Mammary epithelial cell (primary cell): ENCODE results near the gene SOX1.

Source experiments
- EZH2 ChIP-seq: IDR thresholded peaks from 2 replicates; pipeline ENCODE4 v1.6.1; 2012; ENCODE audit warnings: low read length, inconsistent platforms, borderline replicate concordance
- TF ChIP-seq, protein P1 (sequence below), 2 donors: IDR thresholded peaks in 1 of 2; conservative IDR thresholded peaks in 1 of 2; 2 replicates each; pipeline ENCODE4 v1.5.1; 2011 to 2012; ENCODE audit warnings: inconsistent platforms in 2 of 2, low read length in 2 of 2, mild to moderate bottlenecking in 2 of 2, control low read depth in 1 of 2, low read depth in 1 of 2; ENCODE audit not compliant: insufficient read depth in 1 of 2; ENCODE audit errors: extremely low read depth in 1 of 2

DNA sequence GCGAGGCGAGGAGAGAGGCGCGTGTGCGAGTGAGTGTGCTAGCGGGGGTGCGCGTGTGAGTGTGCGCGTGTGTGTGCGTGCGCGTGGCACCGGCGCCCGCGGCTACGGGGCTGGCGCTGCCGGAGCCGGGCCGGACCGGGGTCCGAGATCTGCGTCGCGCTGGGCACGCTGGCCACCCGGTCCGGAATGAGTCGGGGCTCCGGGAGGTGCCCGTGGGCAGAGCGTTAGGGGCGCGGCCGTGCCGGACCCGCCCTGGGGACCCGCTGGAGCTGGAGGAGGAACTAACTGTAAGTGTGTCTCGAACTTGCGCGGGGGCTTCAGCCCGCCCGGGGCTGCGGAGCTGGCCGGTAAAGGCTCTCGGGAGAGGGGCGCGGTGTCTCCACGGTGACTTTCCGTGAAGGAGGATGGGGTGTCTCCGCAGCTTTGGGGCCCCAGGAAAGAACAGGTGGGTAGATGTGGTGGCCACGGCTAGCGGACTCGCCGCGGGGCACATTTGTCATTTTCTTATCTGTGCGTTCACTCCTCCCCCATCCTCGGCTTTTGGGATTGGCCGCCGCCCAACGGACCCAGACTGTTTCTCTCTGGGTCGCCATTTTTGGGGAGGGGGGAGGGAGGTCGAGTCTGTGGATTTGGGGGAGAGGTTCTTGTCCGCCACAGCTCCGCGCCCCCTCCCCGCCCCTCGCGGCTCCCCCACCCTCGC is 10.1 kb upstream of the SOX1 start:
- TF ChIP-seq, protein P1, sequence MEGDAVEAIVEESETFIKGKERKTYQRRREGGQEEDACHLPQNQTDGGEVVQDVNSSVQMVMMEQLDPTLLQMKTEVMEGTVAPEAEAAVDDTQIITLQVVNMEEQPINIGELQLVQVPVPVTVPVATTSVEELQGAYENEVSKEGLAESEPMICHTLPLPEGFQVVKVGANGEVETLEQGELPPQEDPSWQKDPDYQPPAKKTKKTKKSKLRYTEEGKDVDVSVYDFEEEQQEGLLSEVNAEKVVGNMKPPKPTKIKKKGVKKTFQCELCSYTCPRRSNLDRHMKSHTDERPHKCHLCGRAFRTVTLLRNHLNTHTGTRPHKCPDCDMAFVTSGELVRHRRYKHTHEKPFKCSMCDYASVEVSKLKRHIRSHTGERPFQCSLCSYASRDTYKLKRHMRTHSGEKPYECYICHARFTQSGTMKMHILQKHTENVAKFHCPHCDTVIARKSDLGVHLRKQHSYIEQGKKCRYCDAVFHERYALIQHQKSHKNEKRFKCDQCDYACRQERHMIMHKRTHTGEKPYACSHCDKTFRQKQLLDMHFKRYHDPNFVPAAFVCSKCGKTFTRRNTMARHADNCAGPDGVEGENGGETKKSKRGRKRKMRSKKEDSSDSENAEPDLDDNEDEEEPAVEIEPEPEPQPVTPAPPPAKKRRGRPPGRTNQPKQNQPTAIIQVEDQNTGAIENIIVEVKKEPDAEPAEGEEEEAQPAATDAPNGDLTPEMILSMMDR (conservative IDR thresholded peaks at IDR 0.05 in 1 of 2, IDR thresholded peaks at IDR 0.05 in 1 of 2; ENCODE audit: extremely low read depth in 1 of 2, insufficient read depth in 1 of 2, low read depth in 1 of 2, low read length in 2 of 2): no peak
- no peak for TF ChIP-seq EZH2
